Stimulated activated CD8-positive, alpha-beta memory T cell treated with anti-CD3 and anti-CD28 coated beads, Interleukin-4, amount 100 ng/mL, for 4 hours (primary cell): Measurements from ENCODE around the gene ISYNA1.
"Not testable (repeated sequence)": the region's sequence is repeated elsewhere in the genome, so short reads cannot be mapped to it uniquely, and the experiment has no call there.

Experiments used
- DNase-seq, 2 donors: peaks; one replicate each; pipeline ENCODE4 v3.0.0-alpha.2; 2020; ENCODE audit warnings: low read depth in 2 of 2, low spot score in 1 of 2

ISYNA1 gene

GRCh38 chr19:18421371-18421959 is 16.5 kb downstream of the ISYNA1 start:
- no peak for DNase-seq

GRCh38 chr19:18420930-18421329 is 17.0 kb downstream of the ISYNA1 start:
- DNase-seq: no peak

- no peak for DNase-seq
These were observed 18.1 kb downstream of the ISYNA1 start for GRCh38 chr19:18419699-18420460.

- no peak for DNase-seq
These were observed 18.7 kb downstream of the ISYNA1 start, which contains the start of gene SSBP4 for GRCh38 chr19:18419195-18419698. Gene SSBP4 (plus strand): TSS chr19:18419398. CDS start chr19:18419649, 251 bp downstream.

GRCh38 chr19:18418483-18419194 is 19.3 kb downstream of the ISYNA1 start:
- DNase-seq: no peak

DNA sequence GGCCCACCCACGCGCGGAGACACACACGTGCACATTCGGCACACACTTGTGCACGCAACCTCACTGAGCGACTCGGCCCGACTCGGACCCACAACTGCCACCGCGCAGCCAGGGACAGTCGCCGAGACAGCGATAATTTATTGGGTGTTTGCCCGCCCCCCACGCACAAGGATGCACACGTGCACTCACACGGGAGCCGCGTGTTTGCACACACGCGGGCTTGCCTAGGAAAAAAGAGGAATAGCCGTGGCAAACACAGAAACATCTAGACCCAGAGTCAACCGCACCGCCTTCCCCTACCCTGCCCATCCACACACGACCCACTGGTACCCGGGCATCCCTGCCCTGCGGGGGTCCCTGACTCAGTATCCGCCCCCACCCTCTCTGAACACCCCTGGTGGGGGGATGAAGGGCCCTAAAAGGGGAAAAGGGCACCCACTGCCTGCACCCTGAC is 19.9 kb downstream of the ISYNA1 start:
- DNase-seq: no peak

DNA sequence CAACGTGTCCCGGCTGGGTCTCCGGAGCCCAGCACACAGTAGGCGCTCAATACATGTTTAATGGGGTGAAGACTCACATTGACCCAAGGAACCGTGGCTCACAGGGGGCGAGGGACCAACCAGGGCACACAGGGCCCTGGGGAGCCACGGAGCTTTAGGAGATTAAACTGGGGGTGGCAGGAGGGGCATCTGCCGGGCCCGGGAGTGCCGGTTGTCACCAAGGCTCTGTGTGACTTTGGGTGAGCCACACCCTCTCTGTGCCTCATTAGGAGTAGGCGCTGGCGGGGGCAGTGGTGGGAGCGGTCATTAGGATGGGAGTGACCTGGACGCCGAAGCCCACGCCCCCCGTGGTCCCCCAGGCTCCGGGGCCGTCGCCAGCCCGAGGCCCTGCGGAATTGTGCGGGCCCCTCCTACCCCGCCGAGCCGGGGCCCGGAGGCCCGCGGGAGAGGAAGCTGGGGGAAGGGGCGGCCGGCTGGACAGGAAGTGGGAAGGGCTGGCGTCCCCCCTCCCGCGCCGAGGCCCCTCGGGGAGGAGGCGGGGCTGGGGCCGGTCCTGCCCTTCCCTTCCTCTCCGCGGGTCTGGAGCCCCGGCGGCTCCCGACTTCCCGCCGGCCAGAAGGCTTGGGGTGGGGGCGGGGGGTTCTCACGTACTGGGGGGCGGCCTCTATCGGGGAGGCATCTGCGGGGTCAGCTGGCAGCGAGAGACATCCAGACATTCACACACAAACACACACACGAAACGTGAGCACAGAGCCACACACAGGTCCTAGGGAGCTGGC is 20.5 kb downstream of the ISYNA1 start:
- no peak for DNase-seq

GRCh38 chr19:18416778-18417249 is 21.1 kb downstream of the ISYNA1 start:
- peak in 1 of 2 donors; percentile 52 for DNase-seq

GRCh38 chr19:18415178-18415867 is 22.6 kb downstream of the ISYNA1 start:
- no peak for DNase-seq

- DNase-seq: no peak
These were observed 23.3 kb downstream of the ISYNA1 start for GRCh38 chr19:18414504-18415177.

- no peak for DNase-seq
These were observed 25.2 kb downstream of the ISYNA1 start for GRCh38 chr19:18412610-18413239.

DNA sequence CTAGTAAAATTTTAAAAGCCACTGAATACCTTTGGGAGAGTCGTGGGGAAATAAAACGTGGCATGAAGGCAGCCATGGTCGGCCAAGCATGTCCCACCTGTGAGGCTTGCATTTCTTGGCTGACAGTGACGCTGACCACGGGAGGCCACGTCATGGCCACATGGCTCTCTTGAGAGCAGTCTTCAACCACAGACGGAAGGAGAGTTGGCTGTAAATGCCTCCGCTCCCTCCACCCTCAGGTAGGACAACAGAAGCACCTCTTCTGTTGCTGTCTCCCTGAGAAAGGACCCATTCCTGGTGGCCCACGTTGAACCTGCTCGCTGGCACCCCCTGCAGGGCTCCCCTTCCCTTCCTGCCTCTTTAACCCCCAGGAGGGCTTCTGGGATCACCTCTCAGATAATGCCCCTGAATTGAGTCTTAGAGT is 29.9 kb downstream of the ISYNA1 start:
- DNase-seq: no peak

DNA sequence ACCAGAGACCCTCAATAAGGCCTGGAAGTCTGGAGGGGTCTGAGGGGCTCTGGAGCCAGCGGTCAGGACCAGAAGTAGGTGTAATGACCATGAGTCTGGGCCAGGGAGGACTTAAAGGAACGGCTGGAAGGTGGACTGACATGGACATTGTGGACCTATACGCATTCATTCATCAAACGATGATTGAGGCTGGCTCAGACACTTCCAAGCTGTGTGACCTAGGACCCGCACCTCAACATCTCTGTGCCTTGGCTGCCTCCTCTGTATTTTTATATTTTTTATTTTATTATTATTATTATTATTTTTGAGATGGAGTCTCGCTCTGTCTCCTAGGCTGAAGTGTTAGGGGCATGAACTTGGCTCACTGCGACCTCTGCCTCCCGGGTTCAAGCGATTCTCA is 31.2 kb downstream of the ISYNA1 start:
- DNase-seq: no peak

DNA sequence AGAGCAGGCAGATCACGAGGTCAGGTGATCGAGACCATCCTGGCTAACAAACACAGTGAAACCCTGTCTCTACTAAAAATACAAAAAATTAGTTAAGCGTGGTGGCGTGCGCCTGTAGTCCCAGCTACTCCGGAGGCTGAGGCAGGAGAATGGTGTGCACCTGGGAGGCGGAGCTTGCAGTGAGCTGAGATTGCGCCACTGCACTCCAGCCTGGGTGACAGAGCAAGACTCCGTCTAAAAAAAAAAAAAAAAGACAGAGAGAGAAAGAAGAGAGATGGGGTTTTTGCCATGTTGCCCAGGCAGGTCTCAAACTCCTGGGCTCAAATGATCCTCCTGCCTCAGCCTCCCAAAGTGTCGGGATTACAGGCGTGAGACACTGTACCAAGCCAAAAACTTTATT is 32.2 kb downstream of the ISYNA1 start:
- DNase-seq: not testable (repeated sequence)

DNA sequence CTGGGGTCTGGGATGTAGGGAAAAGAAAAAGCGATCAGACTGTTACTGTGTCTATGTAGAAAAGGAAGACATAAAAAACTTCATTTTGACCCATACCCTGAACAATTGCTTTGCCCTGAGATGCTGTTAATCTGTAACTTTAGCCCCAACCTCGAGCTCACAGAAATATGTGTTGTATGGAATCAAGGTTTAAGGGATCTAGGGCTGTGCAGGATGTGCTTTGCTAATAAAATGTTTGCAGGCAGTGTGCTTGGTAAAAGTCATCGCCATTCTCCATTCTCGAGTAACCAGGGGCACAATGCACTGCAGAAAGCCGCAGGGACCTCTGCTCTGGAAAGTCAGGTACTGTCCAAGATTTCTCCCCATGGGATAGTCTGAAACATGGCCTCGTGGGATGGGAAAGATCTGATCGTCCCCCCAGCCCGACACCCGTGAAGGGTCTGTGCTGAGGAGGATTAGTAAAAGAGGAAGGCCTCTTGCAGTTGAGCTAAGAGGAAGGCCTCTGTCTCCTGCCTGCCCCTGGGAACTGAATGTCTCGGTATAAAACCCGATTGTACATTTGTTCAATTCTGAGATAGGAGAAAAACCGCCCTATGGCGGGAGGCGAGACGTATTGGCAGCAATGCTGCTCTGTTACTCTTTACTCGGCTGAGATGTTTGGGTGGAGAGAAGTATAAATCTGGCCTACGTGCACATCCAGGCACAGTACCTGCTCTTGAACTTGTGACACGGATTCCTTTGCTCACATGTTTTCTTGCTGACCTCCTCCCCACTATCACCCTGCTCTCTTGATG is 35.3 kb downstream of the ISYNA1 start:
- DNase-seq: not testable (repeated sequence)

GRCh38 chr19:18401580-18402112 is 36.3 kb downstream of the ISYNA1 start:
- no peak for DNase-seq

DNA sequence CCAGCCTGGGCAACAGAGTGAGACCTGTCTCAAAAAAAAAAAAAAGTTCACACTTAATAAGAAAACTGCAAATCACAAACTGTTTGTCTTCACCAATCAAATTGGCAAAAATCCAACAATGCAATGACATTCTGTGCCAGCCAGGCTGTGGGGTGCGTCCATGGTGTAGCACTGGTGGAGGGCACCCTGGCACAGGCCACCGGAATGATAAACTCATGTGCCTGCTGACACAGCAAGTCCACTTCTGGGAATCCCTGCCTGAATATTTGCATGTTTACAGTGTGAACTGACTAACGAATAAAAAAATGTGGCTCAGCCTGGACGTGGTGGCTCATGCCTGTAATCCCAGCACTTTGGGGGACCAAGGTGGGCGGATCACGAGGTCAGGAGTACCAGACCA is 38.9 kb downstream of the ISYNA1 start:
- DNase-seq: no peak
